DMS53 treated with DMSO at 0.1 percent for 48 hours (cell line): Measurements from ENCODE around the gene XRCC4.
A peak's percentile ranks its signal among the peaks of the same experiment; 100 is the strongest.
"Not testable (repeated sequence)": the region's sequence is repeated elsewhere in the genome, so short reads cannot be mapped to it uniquely, and the experiment has no call there.

Experiments
- DNase-seq: peaks from one replicate; lab custom pipeline; 2025; ENCODE audit not compliant: unreplicated experiment; lab: John Stamatoyannopoulos, UW

The XRCC4 gene

DNA sequence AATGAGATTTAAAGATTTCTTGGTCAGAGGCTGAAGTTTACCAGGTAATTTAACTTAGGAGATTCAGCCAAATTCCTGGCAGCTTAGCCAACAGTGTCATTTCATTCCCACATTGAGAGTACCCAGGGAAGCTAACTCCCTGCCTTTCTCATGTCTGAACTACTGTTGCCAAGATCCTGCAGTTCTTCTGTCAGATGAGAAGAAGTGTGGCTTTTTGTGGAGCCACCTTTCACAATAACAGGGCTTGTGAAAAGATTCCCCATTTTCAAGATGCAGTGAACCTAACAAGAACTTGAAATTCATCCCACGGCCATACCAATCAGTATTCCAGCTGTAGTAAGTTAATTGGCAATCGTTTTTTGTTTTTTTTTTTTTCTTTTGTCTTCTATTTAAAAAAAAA, 176.4 kb downstream of the XRCC4 start:
- DNase-seq, result no peak

- DNase-seq, result no peak
Measured at GRCh38 chr5:83255268-83255667, 177.9 kb downstream of the XRCC4 start.

- DNase-seq, result no peak
Measured at GRCh38 chr5:83256091-83256780, 178.9 kb downstream of the XRCC4 start.

GRCh38 chr5:83257684-83258083, 180.3 kb downstream of the XRCC4 start:
- not testable (repeated sequence) for DNase-seq

DNA sequence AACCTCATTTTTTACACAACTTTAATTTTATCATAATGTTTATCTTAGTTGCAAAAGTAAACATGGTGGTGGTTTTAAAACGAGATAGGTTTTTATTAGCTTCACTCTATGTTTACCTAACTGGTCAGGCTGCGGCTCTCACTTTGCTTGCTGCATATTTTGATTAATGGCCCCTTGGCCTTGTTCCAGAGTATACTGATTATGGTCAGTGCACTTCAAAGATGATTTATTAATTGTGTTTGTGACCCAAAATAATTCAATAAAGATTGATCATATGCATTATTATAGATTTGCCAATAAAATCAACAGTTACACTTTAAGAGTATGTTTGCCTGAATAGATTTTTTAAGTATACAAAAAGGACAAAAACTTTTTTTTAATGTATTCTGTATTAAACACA, 188.0 kb downstream of the XRCC4 start:
- DNase-seq, result peak; percentile 75

GRCh38 chr5:83270311-83270710, 193.0 kb downstream of the XRCC4 start:
- no peak for DNase-seq

DNA sequence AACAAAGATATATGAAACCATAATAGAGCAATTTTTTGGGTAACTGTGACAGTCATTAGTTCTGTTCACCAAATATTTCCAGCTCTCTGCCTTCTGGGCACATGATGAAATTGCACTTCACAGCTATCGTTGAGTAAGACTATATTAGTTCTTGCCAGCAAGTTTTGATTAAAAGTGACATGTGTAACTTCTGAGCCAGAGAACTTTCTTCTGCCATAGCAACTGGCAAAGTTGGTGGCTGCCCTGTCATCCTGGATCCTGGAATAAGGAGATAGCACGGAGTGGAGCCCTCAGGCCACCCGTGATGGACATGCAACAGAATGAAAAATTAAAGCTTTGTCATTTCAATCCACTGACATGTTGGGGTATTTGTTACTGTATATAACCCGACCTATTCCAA, 199.8 kb downstream of the XRCC4 start:
- no peak for DNase-seq

DNA sequence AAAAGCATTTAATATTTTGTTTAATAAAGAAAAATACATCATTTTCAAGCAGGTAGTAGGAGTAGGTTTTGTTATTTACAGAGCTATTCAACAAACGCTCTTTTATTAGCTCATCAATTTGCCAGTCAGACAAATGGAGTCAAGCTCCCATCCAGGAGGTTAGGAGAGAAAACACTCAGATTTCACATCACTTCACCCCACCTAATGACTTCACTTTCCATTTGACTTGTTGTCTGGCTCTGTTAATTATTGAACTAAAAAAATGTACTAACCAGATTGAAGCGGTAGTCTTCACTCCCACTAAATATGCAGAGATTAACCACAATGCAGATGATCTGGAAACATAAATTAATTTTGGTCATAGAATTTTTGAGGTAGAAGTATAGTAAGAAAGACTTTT, 200.6 kb downstream of the XRCC4 start:
- no peak for DNase-seq

- DNase-seq, result no peak
Measured at GRCh38 chr5:83281176-83281575, 203.8 kb downstream of the XRCC4 start.

- no peak for DNase-seq
Measured at GRCh38 chr5:83281658-83282057, 204.3 kb downstream of the XRCC4 start.

DNA sequence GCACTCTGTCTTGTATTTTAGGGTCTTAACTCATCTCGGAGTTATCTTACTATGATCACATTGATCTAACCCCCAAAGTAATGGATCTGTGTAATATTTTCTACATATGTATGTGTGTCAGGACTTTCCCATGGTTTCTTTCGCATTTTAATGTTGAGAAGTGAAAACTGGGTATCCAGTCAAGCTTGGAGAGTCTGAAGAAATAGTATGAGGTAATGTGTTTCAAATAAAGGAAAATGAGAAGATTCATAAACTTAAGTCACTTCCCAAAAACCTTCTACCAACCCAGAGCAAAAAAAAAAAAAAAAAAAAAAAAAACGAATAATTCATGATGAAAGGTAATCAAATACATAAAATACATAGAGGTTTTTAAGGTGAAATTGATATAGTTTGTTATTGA, 206.4 kb downstream of the XRCC4 start:
- DNase-seq, result no peak

DNA sequence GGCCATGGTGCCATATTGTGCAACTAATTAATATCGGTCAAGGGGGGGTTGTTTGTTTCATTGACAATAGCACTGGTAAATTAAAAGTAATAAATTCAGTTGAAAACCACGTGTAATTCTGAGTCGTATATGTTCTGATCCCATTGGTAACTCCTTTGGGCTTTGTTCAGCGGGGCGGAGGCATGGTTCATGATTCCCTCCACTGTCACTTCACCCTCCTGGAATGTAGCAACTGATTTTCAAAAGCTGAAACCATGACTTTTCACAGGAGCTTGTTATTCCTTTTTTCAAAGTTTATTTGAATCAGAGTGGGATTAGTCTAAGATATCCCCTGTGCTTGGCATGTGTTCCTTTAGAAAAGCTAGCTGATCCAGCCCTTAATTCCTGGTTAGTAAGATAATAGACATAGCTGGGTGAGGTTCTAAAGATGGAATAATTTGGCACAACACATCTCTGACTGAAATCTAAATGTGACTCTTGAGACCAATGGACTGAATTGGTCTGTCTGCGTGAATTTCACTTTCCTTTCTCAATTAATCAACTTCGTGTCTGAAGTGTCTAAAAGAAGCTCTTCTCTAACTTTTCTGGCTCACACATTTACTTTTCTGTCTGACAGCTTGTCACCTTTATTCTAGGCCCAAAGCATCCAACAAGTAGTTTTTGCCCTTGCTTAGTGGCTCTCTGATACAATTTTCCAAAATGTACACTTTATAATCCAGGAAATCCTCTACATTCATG, 208.5 kb downstream of the XRCC4 start:
- no peak for DNase-seq

GRCh38 chr5:83294246-83294645, 216.9 kb downstream of the XRCC4 start:
- DNase-seq, result no peak

GRCh38 chr5:83299353-83299752, 222.0 kb downstream of the XRCC4 start:
- DNase-seq, result no peak

DNA sequence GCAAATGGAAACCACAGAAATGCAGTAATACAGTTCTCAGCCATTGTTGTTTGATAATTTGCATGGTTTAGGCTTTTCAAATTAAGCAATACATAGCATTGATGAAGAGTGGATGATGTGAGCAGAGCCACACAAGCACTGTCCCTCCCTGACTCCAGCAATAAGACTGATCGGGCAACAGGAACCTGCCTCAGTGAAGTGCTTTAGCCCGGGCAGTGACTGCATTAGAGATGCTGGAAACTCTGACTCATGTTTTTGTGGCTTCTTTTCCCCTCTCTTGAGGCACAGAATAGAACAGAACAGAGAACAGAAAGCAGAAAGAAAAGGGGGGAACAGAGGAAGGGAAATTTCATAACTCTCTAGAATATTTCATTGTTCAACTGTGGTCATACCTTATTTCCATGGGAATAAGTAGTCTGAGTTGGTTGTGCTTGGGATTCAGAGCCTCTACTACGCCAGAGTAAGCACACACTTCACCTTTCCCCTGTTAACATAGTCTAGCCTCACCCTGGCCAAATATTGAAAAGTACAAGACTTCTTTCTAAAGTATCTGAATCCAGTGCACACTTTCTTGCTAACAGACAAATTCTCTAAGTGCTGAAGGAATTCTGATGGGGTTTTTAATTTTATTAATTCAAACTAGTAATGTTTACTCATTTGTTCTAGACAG, 229.4 kb downstream of the XRCC4 start:
- DNase-seq, result no peak

GRCh38 chr5:83312663-83313062, 235.3 kb downstream of the XRCC4 start:
- DNase-seq, result no peak

- DNase-seq, result no peak
Measured at GRCh38 chr5:83313436-83313835, 236.1 kb downstream of the XRCC4 start.

DNA sequence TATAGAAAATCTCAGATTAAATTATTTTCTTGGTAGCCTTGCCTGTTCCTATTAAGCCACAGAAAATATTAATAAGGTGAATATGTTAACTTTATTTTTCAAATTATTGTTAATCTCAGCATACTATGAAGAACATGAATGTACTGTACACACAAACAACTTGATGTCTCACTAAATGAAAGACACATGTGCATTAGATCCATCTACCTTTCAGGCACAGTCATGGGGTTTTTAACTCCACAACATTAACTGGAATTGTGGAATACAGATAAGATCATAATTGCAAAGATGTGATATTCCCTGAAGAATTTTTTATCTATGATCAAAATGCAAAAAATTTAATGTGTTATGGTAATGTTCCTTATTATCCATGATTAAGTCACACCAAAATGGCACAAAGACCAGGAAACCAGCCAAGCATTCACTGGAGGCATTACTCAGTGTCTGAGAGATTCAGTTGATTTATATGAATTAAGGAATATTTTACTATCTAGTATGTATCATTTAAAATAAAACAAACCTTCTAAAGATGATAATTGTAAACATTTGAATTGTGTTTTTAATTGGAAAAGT, 244.2 kb downstream of the XRCC4 start:
- DNase-seq, result no peak

- DNase-seq, result no peak
Measured at GRCh38 chr5:83322273-83322924, 245.1 kb downstream of the XRCC4 start.

- no peak for DNase-seq
Measured at GRCh38 chr5:83323557-83324180, 246.3 kb downstream of the XRCC4 start.

DNA sequence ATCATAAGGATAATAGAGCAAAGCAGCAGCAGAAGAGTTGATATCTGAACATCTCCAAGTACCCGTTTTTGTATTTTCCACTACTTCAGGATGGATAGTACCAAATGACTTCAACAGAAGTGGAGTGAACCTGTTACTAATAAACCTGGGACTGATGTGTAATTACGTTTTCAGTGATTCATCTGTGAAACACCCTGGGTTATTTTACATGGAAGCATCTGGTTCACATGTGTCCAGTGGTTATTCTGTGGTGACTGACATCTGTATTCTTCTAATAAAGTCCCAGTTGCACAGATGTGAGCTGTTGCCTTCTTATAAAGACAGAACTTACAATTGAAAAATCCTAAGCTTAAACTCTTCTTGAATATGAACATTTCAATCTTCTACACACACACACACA, 254.5 kb downstream of the XRCC4 start:
- DNase-seq, result no peak
